CD8-positive, alpha-beta memory T cell (primary cell): ENCODE measurements around the gene SEC61A1. TPM values are rescaled to one million over a fixed set of nuclear protein-coding genes. Genes with fewer than 3 reads are reported as not detected.

Source experiments
- CTCF ChIA-PET: fragments of 350-600 bp; sonication (Branson Sonifier 250); formaldehyde crosslinking; loops from one replicate; lab custom pipeline; 2021; ENCODE audit warnings: antibody characterized with exemption; lab: Charles Lee
- POLR2A ChIA-PET: fragments of 350-600 bp; sonication (Branson Sonifier 250); formaldehyde crosslinking; loops from one replicate; lab custom pipeline; 2021; ENCODE audit warnings: antibody characterized with exemption; lab: Charles Lee
- DNase-seq, 5 donors: peaks; one replicate each; pipeline versions ENCODE4 v3.0.0 to v3.0.0-alpha.2; 2020 to 2022; ENCODE audit warnings: mixed read lengths in 1 of 5
- H3K27ac ChIP-seq: one replicate; pipeline ENCODE4 v1.7.0; 2013; ENCODE audit warnings: low read depth, mild to moderate bottlenecking, low read length, moderate library complexity
- H3K27me3 ChIP-seq: 2 replicates; pipeline ENCODE4 v1.7.0; 2013; ENCODE audit warnings: low read length, mild to moderate bottlenecking; ENCODE audit not compliant: insufficient read depth, poor library complexity, severe bottlenecking
- H3K36me3 ChIP-seq: 2 replicates; pipeline ENCODE4 v1.7.0; 2013; ENCODE audit warnings: mild to moderate bottlenecking, low read length, moderate library complexity; ENCODE audit not compliant: insufficient read depth
- H3K4me1 ChIP-seq: 2 replicates; pipeline ENCODE4 v1.7.0; 2013; ENCODE audit warnings: mild to moderate bottlenecking, low read length, moderate library complexity; ENCODE audit not compliant: insufficient read depth
- H3K4me3 ChIP-seq: 2 replicates; pipeline ENCODE4 v1.7.0; 2013; ENCODE audit warnings: mild to moderate bottlenecking, low read length
- H3K9me3 ChIP-seq: 2 replicates; pipeline ENCODE4 v1.7.0; 2013; ENCODE audit warnings: mild to moderate bottlenecking, low read length
- H3K27ac Mint-ChIP-seq, 8 donors: one replicate each; pipeline ENCODE4 v1.8.0; 2020 to 2021; ENCODE audit warnings: mixed read lengths in 8 of 8, mild to moderate bottlenecking in 6 of 8, inconsistent platforms in 3 of 8, moderate library complexity in 3 of 8
- H3K27me3 Mint-ChIP-seq, 2 donors: one replicate each; pipeline ENCODE4 v1.8.0; 2020 to 2021; ENCODE audit warnings: mixed read lengths in 2 of 2, mild to moderate bottlenecking in 1 of 2, moderate library complexity in 1 of 2
- H3K36me3 Mint-ChIP-seq, 3 donors: one replicate each; pipeline ENCODE4 v1.8.0; 2020 to 2021; ENCODE audit warnings: mixed read lengths in 3 of 3, inconsistent platforms in 1 of 3, mild to moderate bottlenecking in 1 of 3
- H3K4me1 Mint-ChIP-seq, 3 donors: one replicate each; pipeline ENCODE4 v1.8.0; 2020 to 2021; ENCODE audit warnings: mixed read lengths in 3 of 3, inconsistent platforms in 1 of 3, mild to moderate bottlenecking in 1 of 3
- H3K4me3 Mint-ChIP-seq, 7 donors: one replicate each; pipeline ENCODE4 v1.8.0; 2020 to 2021; ENCODE audit warnings: mixed read lengths in 7 of 7, mild to moderate bottlenecking in 6 of 7, moderate library complexity in 4 of 7, inconsistent platforms in 2 of 7
- H3K9me3 Mint-ChIP-seq, 5 donors: one replicate each; pipeline ENCODE4 v1.8.0; 2020 to 2022; ENCODE audit warnings: mixed read lengths in 5 of 5, mild to moderate bottlenecking in 3 of 5, moderate library complexity in 2 of 5, inconsistent platforms in 1 of 5
- polyA plus RNA-seq: library from polyadenylated mRNA; unstranded; fragments of 300-500 nt; fragmentation: Illumina TruSeq; gene quantifications from one replicate; pipeline ENCODE4 v1.2.3, GENCODE V29; 2021
- total RNA-seq, 2 experiments: library from RNA; stranded (reverse); gene quantifications; one replicate each; pipeline ENCODE4 v1.2.3, GENCODE V29; 2021

SEC61A1 gene
- total and polyA plus RNA-seq, 3 experiments from 2014 or later, result 176 to 208 (median 200) TPM

DNA sequence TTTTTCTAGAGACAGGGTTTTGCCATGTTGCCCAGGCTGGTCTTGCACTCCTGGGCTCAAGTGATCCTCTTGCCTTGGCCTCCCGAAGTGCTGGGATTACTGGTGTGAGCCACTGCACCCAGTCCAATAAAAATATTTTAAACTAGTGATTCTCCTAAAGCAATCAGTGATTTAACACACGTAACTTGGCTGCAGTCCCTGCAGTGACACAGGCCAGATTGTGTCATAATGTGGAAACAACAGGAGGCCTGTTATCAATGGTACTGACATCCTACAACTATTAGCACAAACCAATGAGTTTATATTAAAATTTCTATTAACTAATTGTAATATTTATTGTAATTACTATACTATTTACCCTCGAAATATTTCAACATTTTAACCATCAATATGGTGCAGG, 1.6 kb upstream of the SEC61A1 start:
- ChIA-PET CTCF (interaction anchor here (1.6 kb wide), 1 partner anchor 475 kb away, joined by 3 read pairs; no protein-coding TSS in a partner anchor), POLR2A (no interaction called here)
- no peak for DNase-seq
- Mint-ChIP-seq H3K4me3 (peak overlapping the region in 5 of 7 donors; percentile 87 to 100 (median 97)), H3K27me3 (peaks cover 0 to 13% of the 10 kb centered on the region in 2 donors), H3K4me1 (peaks cover 38 to 41% (median 39%) of the 10 kb centered on the region in 3 donors), H3K36me3 (peaks cover 0 to 24% (median 13%) of the 10 kb centered on the region in 3 donors), H3K27ac (peak overlapping the region in 2 of 8 donors; percentile 94 to 100), H3K9me3 (no peaks in the 10 kb centered on the region)
- H3K36me3 ChIP-seq, result peaks cover 12% of the 10 kb centered on the region
- no peak overlapping the region for H3K27ac ChIP-seq
- H3K4me1 ChIP-seq, result peaks cover 36% of the 10 kb centered on the region
- no peaks in the 10 kb centered on the region for H3K27me3 ChIP-seq
- no peak overlapping the region for H3K4me3 ChIP-seq
- no peaks in the 10 kb centered on the region for H3K9me3 ChIP-seq

GRCh38 chr3:128051459-128051836, 789 bp upstream of the SEC61A1 start:
- Histone ChIP-seq H3K27ac (peak overlapping the region; percentile 57), H3K27me3 (no peaks in the 10 kb centered on the region), H3K9me3 (no peaks in the 10 kb centered on the region), H3K36me3 (peaks cover 20% of the 10 kb centered on the region), H3K4me1 (peaks cover 38% of the 10 kb centered on the region), H3K4me3 (peak overlapping the region; percentile 81)
- no peak for DNase-seq
- Mint-ChIP-seq H3K4me3 (peak overlapping the region; percentile 87 to 100 (median 98)), H3K27me3 (peaks cover 0 to 7% of the 10 kb centered on the region in 2 donors), H3K9me3 (no peaks in the 10 kb centered on the region), H3K4me1 (peaks cover 41 to 48% (median 42%) of the 10 kb centered on the region in 3 donors), H3K27ac (peak overlapping the region; percentile 80 to 100 (median 92)), H3K36me3 (peaks cover 0 to 33% (median 15%) of the 10 kb centered on the region in 3 donors)
- POLR2A ChIA-PET, result interaction anchor here (0.6 kb wide), 1 partner anchor 1776 kb away, joined by 3 read pairs; no protein-coding TSS in a partner anchor
- CTCF ChIA-PET, result interaction anchor here (1.2 to 1.6 kb wide), 2 partner anchors 14 to 476 kb away, joined by 3 read pairs; no protein-coding TSS in a partner anchor

- Mint-ChIP-seq H3K27ac (peak overlapping the region; percentile 94 to 100 (median 99)), H3K4me3 (peak overlapping the region; percentile 87 to 100 (median 98)), H3K9me3 (no peaks in the 10 kb centered on the region), H3K36me3 (peaks cover 0 to 44% (median 15%) of the 10 kb centered on the region in 3 donors), H3K4me1 (peaks cover 42 to 51% (median 43%) of the 10 kb centered on the region in 3 donors), H3K27me3 (no peaks in the 10 kb centered on the region)
- peak overlapping the region; percentile 89 for H3K27ac ChIP-seq
- H3K4me3 ChIP-seq, result peak overlapping the region; percentile 79
- H3K27me3 ChIP-seq, result no peaks in the 10 kb centered on the region
- ChIA-PET CTCF (interaction anchor here (0.8 to 1.7 kb wide), 6 partner anchors 13 to 65 kb away, joined by 3 to 5 read pairs (median 3); no protein-coding TSS in a partner anchor), POLR2A (interaction anchor here (0.9 to 1.0 kb wide), 2 partner anchors 23 to 100 kb away, joined by 3 to 4 read pairs; no protein-coding TSS in a partner anchor)
- H3K4me1 ChIP-seq, result peaks cover 38% of the 10 kb centered on the region
- peaks cover 22% of the 10 kb centered on the region for H3K36me3 ChIP-seq
- DNase-seq, result no peak
- H3K9me3 ChIP-seq, result no peaks in the 10 kb centered on the region
Measured at GRCh38 chr3:128052595-128053351, 536 bp downstream of the SEC61A1 start.

DNA sequence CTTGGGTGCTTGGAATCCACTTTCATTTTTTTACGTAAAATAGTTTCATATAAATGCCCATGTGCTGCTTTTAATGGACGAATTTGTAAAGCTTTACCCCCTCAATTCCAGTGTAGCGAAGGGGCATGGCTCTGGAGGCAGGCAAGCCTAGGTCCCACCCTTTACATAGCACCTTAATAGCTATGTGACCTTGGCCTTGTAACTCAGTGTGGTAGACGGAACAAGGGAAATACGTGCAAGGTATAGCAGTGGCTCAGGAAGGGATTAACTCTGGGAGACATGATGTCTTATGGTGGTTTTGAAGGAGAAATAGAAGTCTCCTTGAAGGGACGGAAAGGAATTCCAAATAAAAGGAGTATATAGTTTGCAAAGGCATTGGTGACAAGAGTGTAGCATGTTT, 1.4 kb downstream of the SEC61A1 start:
- peak overlapping the region; percentile 89 for H3K27ac ChIP-seq
- H3K9me3 ChIP-seq, result no peaks in the 10 kb centered on the region
- peak overlapping the region; percentile 79 for H3K4me3 ChIP-seq
- Mint-ChIP-seq H3K36me3 (peaks cover 0 to 49% (median 15%) of the 10 kb centered on the region in 3 donors), H3K27ac (peak overlapping the region in 7 of 8 donors; percentile 94 to 100 (median 99)), H3K4me3 (peak overlapping the region; percentile 87 to 100 (median 98)), H3K4me1 (peaks cover 42 to 53% (median 44%) of the 10 kb centered on the region in 3 donors), H3K9me3 (no peaks in the 10 kb centered on the region), H3K27me3 (no peaks in the 10 kb centered on the region)
- peaks cover 38% of the 10 kb centered on the region for H3K4me1 ChIP-seq
- ChIA-PET CTCF (interaction anchor here (1.0 kb wide), 1 partner anchor 22 kb away, joined by 3 read pairs; no protein-coding TSS in a partner anchor), POLR2A (interaction anchor here (0.5 to 1.0 kb wide), 3 partner anchors 17 to 99 kb away, joined by 3 to 4 read pairs (median 4); no protein-coding TSS in a partner anchor)
- no peaks in the 10 kb centered on the region for H3K27me3 ChIP-seq
- peaks cover 22% of the 10 kb centered on the region for H3K36me3 ChIP-seq
- no peak for DNase-seq

GRCh38 chr3:128054367-128054766, 2.1 kb downstream of the SEC61A1 start:
- H3K4me1 ChIP-seq, result peaks cover 38% of the 10 kb centered on the region
- ChIA-PET CTCF (no interaction called here), POLR2A (no interaction called here)
- Mint-ChIP-seq H3K27ac (peak overlapping the region in 7 of 8 donors; percentile 94 to 100 (median 99)), H3K27me3 (no peaks in the 10 kb centered on the region), H3K4me1 (peaks cover 42 to 53% (median 44%) of the 10 kb centered on the region in 3 donors), H3K4me3 (peak overlapping the region; percentile 87 to 100 (median 98)), H3K9me3 (no peaks in the 10 kb centered on the region), H3K36me3 (peaks cover 0 to 57% (median 15%) of the 10 kb centered on the region in 3 donors)
- no peaks in the 10 kb centered on the region for H3K9me3 ChIP-seq
- no peak overlapping the region for H3K27ac ChIP-seq
- peaks cover 24% of the 10 kb centered on the region for H3K36me3 ChIP-seq
- no peaks in the 10 kb centered on the region for H3K27me3 ChIP-seq
- DNase-seq, result no peak
- no peak overlapping the region for H3K4me3 ChIP-seq

GRCh38 chr3:128056258-128056657, 4.0 kb downstream of the SEC61A1 start:
- no peak overlapping the region for H3K27ac ChIP-seq
- H3K27me3 ChIP-seq, result no peaks in the 10 kb centered on the region
- H3K4me3 Mint-ChIP-seq, result no peak overlapping the region
- no peak overlapping the region for H3K4me3 ChIP-seq
- peaks cover 6 to 76% (median 28%) of the 10 kb centered on the region in 3 donors for H3K36me3 Mint-ChIP-seq
- no peaks in the 10 kb centered on the region for H3K9me3 ChIP-seq
- H3K4me1 Mint-ChIP-seq, result peaks cover 43 to 49% (median 44%) of the 10 kb centered on the region in 3 donors
- POLR2A ChIA-PET, result no interaction called here
- H3K27ac Mint-ChIP-seq, result peak overlapping the region in 1 of 8 donors; percentile 100
- no peak for DNase-seq
- peaks cover 43% of the 10 kb centered on the region for H3K36me3 ChIP-seq
- peaks cover 33% of the 10 kb centered on the region for H3K4me1 ChIP-seq
- CTCF ChIA-PET, result interaction anchor here (1.2 kb wide), 2 partner anchors 20 to 77 kb away, joined by 3 to 4 read pairs; no protein-coding TSS in a partner anchor
- H3K27me3 Mint-ChIP-seq, result no peaks in the 10 kb centered on the region
- H3K9me3 Mint-ChIP-seq, result no peaks in the 10 kb centered on the region

GRCh38 chr3:128060473-128061381, 8.5 kb downstream of the SEC61A1 start:
- H3K4me3 Mint-ChIP-seq, result no peak overlapping the region
- Histone ChIP-seq H3K4me1 (no peaks in the 10 kb centered on the region), H3K27ac (no peak overlapping the region), H3K27me3 (no peaks in the 10 kb centered on the region), H3K36me3 (peaks cover 70% of the 10 kb centered on the region), H3K4me3 (no peak overlapping the region), H3K9me3 (no peaks in the 10 kb centered on the region)
- peaks cover 33 to 95% (median 39%) of the 10 kb centered on the region in 3 donors for H3K36me3 Mint-ChIP-seq
- ChIA-PET CTCF (no interaction called here), POLR2A (no interaction called here)
- peaks cover 15 to 20% (median 16%) of the 10 kb centered on the region in 3 donors for H3K4me1 Mint-ChIP-seq
- H3K27me3 Mint-ChIP-seq, result peaks cover 0 to 1% of the 10 kb centered on the region in 2 donors
- DNase-seq, result no peak
- peak overlapping the region in 1 of 8 donors; percentile 5 for H3K27ac Mint-ChIP-seq
- no peaks in the 10 kb centered on the region for H3K9me3 Mint-ChIP-seq
